GM12872 (cell line): ENCODE data around the gene ME3.

ENCODE experiments used
- CTCF ChIP-seq: IDR thresholded peaks from 3 replicates; pipeline ENCODE4 v1.5.1; 2011; ENCODE audit warnings: low read depth, mild to moderate bottlenecking, low read length, moderate library complexity; ENCODE audit not compliant: insufficient read depth

The ME3 gene

GRCh38 chr11:86671531-86672006 lies 847 bp downstream of the ME3 start:
- no peak for TF ChIP-seq CTCF

- TF ChIP-seq CTCF: no peak
Observed at GRCh38 chr11:86670911-86671310, 1.5 kb downstream of the ME3 start.

DNA sequence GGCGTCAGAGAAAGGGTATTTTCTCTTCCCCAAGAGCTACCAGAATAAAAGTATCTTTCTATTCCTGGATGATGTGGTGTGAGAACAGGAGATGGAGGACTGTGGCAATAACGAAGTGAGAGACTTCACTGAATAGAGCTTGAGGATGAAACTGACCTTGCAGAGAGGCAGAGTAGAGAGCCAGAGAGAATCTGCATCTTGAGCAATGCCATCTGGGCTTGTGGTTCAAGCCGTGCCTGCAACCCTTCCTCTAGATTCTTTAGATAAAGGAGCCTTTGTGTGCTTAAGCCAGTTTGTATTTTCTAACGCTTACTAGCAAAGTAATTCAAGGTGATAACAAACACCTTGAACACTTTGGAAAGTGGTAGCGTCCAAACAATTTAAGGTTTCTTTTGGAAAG lies 2.2 kb downstream of the ME3 start:
- TF ChIP-seq CTCF: no peak

DNA sequence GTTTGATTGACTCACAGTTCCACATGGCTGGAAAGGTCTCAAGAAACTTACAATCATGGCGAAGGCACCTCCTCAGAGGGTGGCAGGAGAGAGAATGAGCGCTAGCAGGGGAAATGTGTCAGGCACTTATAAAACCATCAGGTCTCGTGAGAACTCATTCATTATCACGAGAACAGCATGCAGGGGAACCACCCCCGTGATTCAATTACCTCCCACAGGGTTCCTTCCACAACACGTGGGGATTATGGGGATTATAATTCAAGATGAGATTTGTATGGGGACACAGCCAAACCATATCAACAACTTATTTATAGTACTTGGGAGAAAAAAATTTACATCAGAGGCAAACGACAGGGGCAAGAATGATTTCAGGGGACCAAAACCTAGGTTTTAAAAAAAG lies 3.0 kb downstream of the ME3 start:
- TF ChIP-seq CTCF: no peak

DNA sequence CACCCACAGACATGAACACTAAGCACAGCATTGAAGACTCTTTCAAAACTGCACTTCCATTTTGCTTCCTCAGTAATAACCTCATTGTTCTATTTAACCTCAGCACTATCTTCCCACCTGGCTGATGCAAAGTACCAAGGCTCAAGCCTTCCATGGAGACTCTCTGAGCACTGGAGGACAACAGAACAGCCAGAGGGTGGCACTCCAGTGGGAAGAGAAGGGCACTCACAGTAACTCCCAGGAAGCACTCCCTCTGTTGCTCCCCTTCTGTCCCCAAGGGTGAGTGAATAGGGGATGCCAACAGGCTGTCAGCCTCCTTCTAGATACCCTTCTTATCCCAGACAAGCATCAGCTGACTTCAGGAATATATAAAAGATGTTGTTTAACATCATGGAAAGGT lies 3.5 kb downstream of the ME3 start:
- TF ChIP-seq CTCF: no peak

GRCh38 chr11:86666193-86666592 lies 6.2 kb downstream of the ME3 start:
- TF ChIP-seq CTCF: no peak

DNA sequence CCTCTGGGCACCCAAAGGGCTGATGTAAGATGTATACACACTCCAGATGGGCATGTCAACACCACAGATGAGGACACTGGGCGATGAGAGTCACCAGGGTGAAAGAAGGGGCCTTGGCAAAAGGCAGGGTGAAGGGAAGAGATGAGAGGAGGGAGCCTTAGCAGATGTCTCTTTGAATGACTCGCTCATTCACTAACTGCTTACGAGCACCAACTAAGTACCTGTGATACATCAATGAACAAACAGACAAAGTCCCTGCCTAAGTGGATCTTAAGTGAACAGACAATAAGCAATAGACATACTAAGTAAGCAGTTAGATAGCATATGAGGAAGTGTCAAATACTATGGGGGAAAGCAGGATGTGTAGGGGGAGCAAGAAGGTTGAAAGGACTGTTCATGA lies 7.5 kb downstream of the ME3 start:
- no peak for TF ChIP-seq CTCF

- TF ChIP-seq CTCF: no peak
Observed at GRCh38 chr11:86663761-86664160, 8.7 kb downstream of the ME3 start.
